GM12874 (cell line): ENCODE results near the gene RNF128.

ENCODE experiments used
- TF ChIP-seq, protein P1 (sequence below): IDR thresholded peaks from 2 replicates; pipeline ENCODE4 v1.5.1; 2011; ENCODE audit warnings: low read depth, mild to moderate bottlenecking, control low read depth, low read length, moderate library complexity; ENCODE audit not compliant: insufficient read depth

Gene RNF128

DNA sequence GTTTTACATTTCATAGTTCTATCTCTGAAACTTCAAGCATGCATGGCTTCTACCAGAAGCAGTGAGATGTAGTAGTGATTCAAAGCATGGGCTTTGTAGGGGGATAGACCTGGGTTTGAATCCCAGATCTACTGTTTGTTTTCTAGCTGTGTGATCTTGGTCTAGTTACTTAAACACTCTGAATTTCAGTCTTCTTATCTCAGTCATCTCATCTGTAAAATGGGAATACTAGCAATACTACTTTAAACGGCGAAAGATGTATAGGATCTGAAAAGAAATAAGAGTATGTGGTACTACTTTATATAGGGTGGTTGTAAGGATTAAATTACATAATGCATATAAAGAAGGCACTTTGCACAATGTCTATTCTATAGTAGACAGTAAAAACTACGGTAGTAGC, 20.0 kb upstream of the RNF128 start:
- TF ChIP-seq, protein P1, sequence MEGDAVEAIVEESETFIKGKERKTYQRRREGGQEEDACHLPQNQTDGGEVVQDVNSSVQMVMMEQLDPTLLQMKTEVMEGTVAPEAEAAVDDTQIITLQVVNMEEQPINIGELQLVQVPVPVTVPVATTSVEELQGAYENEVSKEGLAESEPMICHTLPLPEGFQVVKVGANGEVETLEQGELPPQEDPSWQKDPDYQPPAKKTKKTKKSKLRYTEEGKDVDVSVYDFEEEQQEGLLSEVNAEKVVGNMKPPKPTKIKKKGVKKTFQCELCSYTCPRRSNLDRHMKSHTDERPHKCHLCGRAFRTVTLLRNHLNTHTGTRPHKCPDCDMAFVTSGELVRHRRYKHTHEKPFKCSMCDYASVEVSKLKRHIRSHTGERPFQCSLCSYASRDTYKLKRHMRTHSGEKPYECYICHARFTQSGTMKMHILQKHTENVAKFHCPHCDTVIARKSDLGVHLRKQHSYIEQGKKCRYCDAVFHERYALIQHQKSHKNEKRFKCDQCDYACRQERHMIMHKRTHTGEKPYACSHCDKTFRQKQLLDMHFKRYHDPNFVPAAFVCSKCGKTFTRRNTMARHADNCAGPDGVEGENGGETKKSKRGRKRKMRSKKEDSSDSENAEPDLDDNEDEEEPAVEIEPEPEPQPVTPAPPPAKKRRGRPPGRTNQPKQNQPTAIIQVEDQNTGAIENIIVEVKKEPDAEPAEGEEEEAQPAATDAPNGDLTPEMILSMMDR: no peak

GRCh38 chrX:106707771-106708454, 18.6 kb upstream of the RNF128 start:
- TF ChIP-seq, protein P1: no peak

- TF ChIP-seq, protein P1: no peak
Measured at GRCh38 chrX:106710771-106711170, 15.7 kb upstream of the RNF128 start.

GRCh38 chrX:106711375-106711774, 15.1 kb upstream of the RNF128 start:
- TF ChIP-seq, protein P1: no peak

GRCh38 chrX:106716004-106716403, 10.5 kb upstream of the RNF128 start:
- TF ChIP-seq, protein P1: no peak

DNA sequence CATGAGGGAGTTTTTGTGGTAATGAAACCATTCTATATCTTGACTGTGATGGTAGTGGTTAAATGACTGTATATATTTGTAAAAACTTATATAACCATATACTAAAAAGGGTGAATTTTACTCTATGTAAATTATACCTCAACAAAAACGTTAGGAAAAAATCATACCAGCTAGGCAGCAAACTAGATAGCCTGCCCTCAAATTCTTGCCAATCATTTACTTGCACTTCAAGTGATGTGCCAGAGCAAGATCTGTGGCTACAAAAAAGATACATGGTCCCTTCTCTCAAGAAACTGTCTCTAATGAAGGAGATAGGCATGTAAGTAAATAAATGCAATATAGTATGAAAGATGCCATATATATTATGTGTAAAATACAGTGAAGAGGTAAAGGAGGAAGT, 10.0 kb upstream of the RNF128 start:
- TF ChIP-seq, protein P1: no peak

DNA sequence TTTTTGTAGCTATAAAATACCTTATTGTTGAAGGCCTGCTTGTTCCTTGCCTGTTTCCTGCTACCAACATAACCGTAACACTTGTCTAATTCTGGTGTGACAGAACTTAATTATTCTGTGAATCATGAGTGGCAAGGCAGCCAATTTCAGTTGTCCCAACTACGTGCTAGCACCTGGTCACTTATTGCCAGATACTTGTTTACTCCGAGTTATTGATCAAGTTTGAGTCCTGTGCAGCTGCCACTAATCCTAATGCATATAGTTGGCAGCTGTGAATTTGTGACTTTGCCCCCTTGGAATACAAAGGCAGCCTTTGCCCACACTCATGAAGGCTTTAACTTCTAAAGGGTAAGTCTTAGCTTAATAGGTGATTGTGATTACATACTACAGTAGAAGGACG, 7.8 kb upstream of the RNF128 start:
- TF ChIP-seq, protein P1: no peak

GRCh38 chrX:106725931-106726330, 570 bp upstream of the RNF128 start:
- TF ChIP-seq, protein P1: no peak
